Adrenal gland (tissue), 5 donors: ENCODE measurements around the gene CD8A.

Source experiments
- CTCF ChIP-seq, 6 experiments: fragments of 450-650 bp in 4 of 6; fragments of 200-600 bp in 2 of 6; sonication (generic) in 1 of 6; IDR thresholded peaks; 1 replicate in 5 of 6; 2 replicates in 1 of 6; pipeline versions ENCODE4 v1.5.1 to v1.8.0; 2016 to 2021; ENCODE audit warnings: antibody characterized with exemption in 6 of 6, mild to moderate bottlenecking in 2 of 6, moderate library complexity in 1 of 6
- POLR2A ChIP-seq, 2 donors: fragments of 450-650 bp; IDR thresholded peaks; one replicate each; pipeline ENCODE4 v1.6.1; 2017; ENCODE audit warnings: antibody characterized with exemption in 2 of 2, mild to moderate bottlenecking in 2 of 2, moderate library complexity in 1 of 2
- donor health status: DM: no; HTN: no; CAD: no.

GRCh38 chr2:86826951-86827350, 36.2 kb upstream of the CD8A start:
- TF ChIP-seq CTCF (IDR thresholded peaks at IDR 0.05) (no peak), POLR2A (IDR thresholded peaks at IDR 0.05) (no peak)
